SU-DHL-6 (cell line): ENCODE data around the gene WDR45.

Experiments
- H2AFZ ChIP-seq: fragments of 200-600 bp; sonication (generic); 2 replicates; pipeline ENCODE4 v1.6.1; 2014; ENCODE audit warnings: low read depth, mild to moderate bottlenecking, moderate library complexity, mixed read lengths, antibody characterized with exemption, low read length; ENCODE audit not compliant: severe bottlenecking
- H3F3A ChIP-seq: fragments of 200-600 bp; shearing (Covaris generic); 2 replicates; pipeline ENCODE4 v1.6.0; 2016; ENCODE audit warnings: antibody characterized with exemption, mild to moderate bottlenecking; ENCODE audit not compliant: insufficient read depth
- H3K27ac ChIP-seq: fragments of 200-600 bp; sonication (generic); 2 replicates; pipeline ENCODE4 v1.5.1; 2016; ENCODE audit warnings: low read depth, mild to moderate bottlenecking, low read length, moderate library complexity, mixed read lengths
- H3K27me3 ChIP-seq: fragments of 200-600 bp; sonication (generic), shearing (Covaris generic); 2 replicates; pipeline ENCODE4 v1.6.0; 2014; ENCODE audit warnings: mild to moderate bottlenecking, low read length
- H3K36me3 ChIP-seq: fragments of 200-600 bp; sonication (generic); 2 replicates; pipeline ENCODE4 v1.6.1; 2014; ENCODE audit warnings: mild to moderate bottlenecking, low read length, mixed read lengths
- H3K4me2 ChIP-seq: fragments of 300-600, 200-600 bp; shearing (Covaris generic), sonication (generic); 2 replicates; pipeline ENCODE4 v1.6.0; 2014; ENCODE audit warnings: low read length, low read depth, mild to moderate bottlenecking; ENCODE audit not compliant: poor library complexity, severe bottlenecking
- H3K4me3 ChIP-seq: fragments of 200-600 bp; sonication (generic); 2 replicates; pipeline ENCODE4 v1.5.1; 2014; ENCODE audit warnings: antibody characterized with exemption, low read length, mild to moderate bottlenecking, mixed read lengths; ENCODE audit not compliant: insufficient read depth, poor library complexity, severe bottlenecking
- H3K79me2 ChIP-seq: fragments of 200-600 bp; sonication (generic); 2 replicates; pipeline ENCODE4 v1.6.1; 2014; ENCODE audit warnings: mild to moderate bottlenecking, low read length, moderate library complexity; ENCODE audit not compliant: insufficient read depth
- H3K9ac ChIP-seq: fragments of 200-600 bp; sonication (generic); 2 replicates; pipeline ENCODE4 v1.7.0; 2014; ENCODE audit warnings: mild to moderate bottlenecking, low read length
- H3K9me2 ChIP-seq: fragments of 200-600 bp; sonication (generic); replicated peaks from 2 replicates; pipeline ENCODE4 v1.6.1; 2014; ENCODE audit warnings: low read length; ENCODE audit not compliant: insufficient read depth
- H3K9me3 ChIP-seq: fragments of 200-600 bp; sonication (generic); 2 replicates; pipeline ENCODE4 v1.6.1; 2014; ENCODE audit warnings: low read length, mixed read lengths; ENCODE audit not compliant: insufficient read depth
- H4K20me1 ChIP-seq: fragments of 200-600 bp; sonication (generic); 2 replicates; pipeline ENCODE4 v1.6.1; 2014; ENCODE audit warnings: low read depth, mild to moderate bottlenecking, antibody characterized with exemption, low read length, moderate library complexity, mixed read lengths
- CTCF ChIP-seq: fragments of 200-600 bp; sonication (generic); IDR thresholded peaks from one replicate; pipeline ENCODE4 v1.5.1; 2017; ENCODE audit warnings: antibody characterized with exemption, mild to moderate bottlenecking, low read length, moderate library complexity; ENCODE audit not compliant: insufficient read depth, poor library complexity, severe bottlenecking
- EZH2phosphoT487 ChIP-seq: fragments of 200-600 bp; sonication (generic), shearing (Covaris generic); conservative IDR thresholded peaks from 2 replicates; pipeline ENCODE4 v1.6.1; 2018; ENCODE audit warnings: mild to moderate bottlenecking, antibody characterized with exemption, low read length, moderate library complexity, mixed read lengths

Gene WDR45

GRCh38 chrX:49075347-49075746 lies 4.3 kb downstream of the WDR45 start:
- Histone ChIP-seq H3K9ac (no peak overlapping the region), H3K9me3 (no peaks in the 10 kb centered on the region), H4K20me1 (no peaks in the 10 kb centered on the region), H3K27me3 (no peaks in the 10 kb centered on the region), H3K27ac (no peak overlapping the region), H3K36me3 (no peaks in the 10 kb centered on the region), H3K4me2 (no peak overlapping the region), H3F3A (no peaks in the 10 kb centered on the region), H3K9me2 (no peaks in the 10 kb centered on the region), H2AFZ (no peak overlapping the region), H3K4me3 (no peak overlapping the region), H3K79me2 (peaks cover 11% of the 10 kb centered on the region; the same call in 1 of the 2 replicates)
- TF ChIP-seq EZH2phosphoT487 (no peak), CTCF (no peak)

- H3K9me2 ChIP-seq = no peaks in the 10 kb centered on the region
- H3K27me3 ChIP-seq = no peaks in the 10 kb centered on the region
- no peak for TF ChIP-seq EZH2phosphoT487
- TF ChIP-seq CTCF = no peak
- peak within 1 kb of the TSS; percentile 80 for H3K9ac ChIP-seq
- H3K79me2 ChIP-seq = peaks cover 11% of the 10 kb centered on the region; the same call in 1 of the 2 replicates
- H3K9me3 ChIP-seq = no peaks in the 10 kb centered on the region
- peak within 1 kb of the TSS; percentile 84 for H3K4me3 ChIP-seq
- no peaks in the 10 kb centered on the region for H3K36me3 ChIP-seq
- peak within 1 kb of the TSS; percentile 73 for H3K4me2 ChIP-seq
- no peaks in the 10 kb centered on the region for H4K20me1 ChIP-seq
- H2AFZ ChIP-seq = no peak within 1 kb of the TSS
- no peaks in the 10 kb centered on the region for H3F3A ChIP-seq
- H3K27ac ChIP-seq = peak within 1 kb of the TSS; percentile 44
These were observed 5.8 kb downstream of the WDR45 start, which contains the start of gene PRAF2 for GRCh38 chrX:49073601-49074575. PRAF2 (minus strand) TSS chrX:49074002; CDS start chrX:49073987, 15 bp downstream.

- H3K36me3 ChIP-seq = no peaks in the 10 kb centered on the region
- H3K4me3 ChIP-seq = peak overlapping the region; percentile 84
- H3K9me2 ChIP-seq = no peaks in the 10 kb centered on the region
- H2AFZ ChIP-seq = no peak overlapping the region
- no peak for TF ChIP-seq CTCF
- TF ChIP-seq EZH2phosphoT487 = no peak
- no peaks in the 10 kb centered on the region for H3K27me3 ChIP-seq
- peak overlapping the region; percentile 73 for H3K4me2 ChIP-seq
- H3K27ac ChIP-seq = no peak overlapping the region
- H3K9me3 ChIP-seq = no peaks in the 10 kb centered on the region
- H3K79me2 ChIP-seq = peaks cover 11% of the 10 kb centered on the region; the same call in 1 of the 2 replicates
- peak overlapping the region; percentile 80 for H3K9ac ChIP-seq
- H3F3A ChIP-seq = no peaks in the 10 kb centered on the region
- no peaks in the 10 kb centered on the region for H4K20me1 ChIP-seq
These were observed 7.0 kb downstream of the WDR45 start for GRCh38 chrX:49072712-49073095.
